ENCODE data around the gene ARSA.

Gene ARSA

GRCh38 chr22:50581031-50581949 is 46.7 kb downstream of the ARSA start:
- no peak for DNase-seq (ENCODE audit: low read depth, low spot score)

- DNase-seq (ENCODE audit: low read depth, low spot score), result no peak
Observed at GRCh38 chr22:50579752-50580151, 48.2 kb downstream of the ARSA start.

GRCh38 chr22:50578776-50579310 is 49.1 kb downstream of the ARSA start:
- no peak for DNase-seq (ENCODE audit: low read depth, low spot score)

GRCh38 chr22:50577987-50578775 is 49.8 kb downstream of the ARSA start, which contains the start of gene CPT1B:
TSS of gene CPT1B (minus strand) at chr22:50578427. CDS start at chr22:50577915, 512 bp downstream.
- DNase-seq (ENCODE audit: low read depth, low spot score), result no peak

- no peak for DNase-seq (ENCODE audit: low read depth, low spot score)
Observed at GRCh38 chr22:50577697-50577986, 50.3 kb downstream of the ARSA start.

- no peak for DNase-seq (ENCODE audit: low read depth, low spot score)
Observed at GRCh38 chr22:50576806-50577696, 50.9 kb downstream of the ARSA start.

- DNase-seq (ENCODE audit: low read depth, low spot score), result no peak
Observed at GRCh38 chr22:50576070-50576469, 51.9 kb downstream of the ARSA start.

GRCh38 chr22:50575426-50575941 is 52.5 kb downstream of the ARSA start:
- DNase-seq (ENCODE audit: low read depth, low spot score), result no peak

Data from iPS DF 19.7 (cell line).